GM12878 (cell line): ENCODE results near the gene HSFX4.

Experiments
- ASH2L ChIP-seq: fragments of 300-600, 200-600 bp; sonication (generic); IDR thresholded peaks from 2 replicates; pipeline ENCODE4 v1.6.1; 2017; ENCODE audit warnings: low read depth, mild to moderate bottlenecking, borderline replicate concordance
- ATF2 ChIP-seq: IDR thresholded peaks from 2 replicates; pipeline ENCODE4 v1.6.1; 2012; ENCODE audit warnings: low read length, inconsistent platforms
- ATF7 ChIP-seq: fragments of 450-650 bp; IDR thresholded peaks from 2 replicates; pipeline ENCODE4 v1.6.1; 2016; ENCODE audit warnings: low read depth, mild to moderate bottlenecking
- BRCA1 ChIP-seq: IDR thresholded peaks from 2 replicates; pipeline ENCODE4 v1.6.1; 2011; ENCODE audit warnings: low read depth, low read length, improper control_type of control experiment
- CREM ChIP-seq: IDR thresholded peaks from 2 replicates; pipeline ENCODE4 v1.6.1; 2014; ENCODE audit warnings: antibody characterized with exemption, low read depth
- CTCF ChIP-seq, 3 experiments: IDR thresholded peaks in 2 of 3; conservative IDR thresholded peaks in 1 of 3; 2 replicates each; pipeline ENCODE4 v1.5.1; 2011; ENCODE audit warnings: low read depth in 3 of 3, low read length in 3 of 3, mild to moderate bottlenecking in 3 of 3, control low read depth in 2 of 3, moderate library complexity in 2 of 3, inconsistent platforms in 1 of 3, mixed read lengths in 1 of 3; ENCODE audit not compliant: control insufficient read depth in 2 of 3, insufficient read depth in 1 of 3; ENCODE audit errors: extremely low read depth in 1 of 3
- EED ChIP-seq: sonication (generic); IDR thresholded peaks from 2 replicates; pipeline ENCODE4 v1.6.1; 2016; ENCODE audit warnings: antibody characterized with exemption, low read depth
- PBX3 ChIP-seq: IDR thresholded peaks from 2 replicates; pipeline ENCODE4 v1.6.1; 2011; ENCODE audit warnings: mild to moderate bottlenecking, low read depth, low read length, moderate library complexity; ENCODE audit not compliant: insufficient replicate concordance
- POLR2A ChIP-seq: IDR thresholded peaks from 2 replicates; pipeline ENCODE4 v1.6.1; 2011; ENCODE audit warnings: low read depth, mild to moderate bottlenecking, low read length
- POLR2AphosphoS5 ChIP-seq: IDR thresholded peaks from 2 replicates; pipeline ENCODE4 v1.6.1; 2011; ENCODE audit warnings: mild to moderate bottlenecking, low read length, inconsistent platforms
- RELA ChIP-seq: fragments of 450-650 bp; IDR thresholded peaks from 2 replicates; pipeline ENCODE4 v1.8.0; 2014; ENCODE audit warnings: borderline replicate concordance; ENCODE audit not compliant: partially characterized antibody
- TCF12 ChIP-seq: IDR thresholded peaks from 2 replicates; pipeline ENCODE4 v1.6.1; 2011; ENCODE audit warnings: low read depth, mild to moderate bottlenecking, low read length
- USF1 ChIP-seq: IDR thresholded peaks from 2 replicates; pipeline ENCODE4 v1.6.1; 2011; ENCODE audit warnings: borderline replicate concordance, low read depth, mild to moderate bottlenecking, moderate library complexity, mixed read lengths, low read length; ENCODE audit not compliant: insufficient read depth; ENCODE audit errors: extremely low read length
- ZBTB33 ChIP-seq: fragments of 450-650 bp; IDR thresholded peaks from 2 replicates; pipeline ENCODE4 v1.6.1; 2017; ENCODE audit warnings: mild to moderate bottlenecking

GRCh38 chrX:149948016-149948415, 18.6 kb downstream of the HSFX4 start:
- no peak for TF ChIP-seq TCF12
- TF ChIP-seq ATF7: no peak
- no peak for TF ChIP-seq USF1
- TF ChIP-seq EED: no peak
- no peak for TF ChIP-seq POLR2A
- TF ChIP-seq CREM: no peak
- TF ChIP-seq RELA: no peak
- no peak for TF ChIP-seq POLR2AphosphoS5
- no peak for TF ChIP-seq PBX3
- TF ChIP-seq ZBTB33: no peak
- TF ChIP-seq CTCF (IDR thresholded peaks at IDR 0.05 in 2 of 3, conservative IDR thresholded peaks at IDR 0.05 in 1 of 3; ENCODE audit: control insufficient read depth in 2 of 3, extremely low read depth in 1 of 3, insufficient read depth in 1 of 3, low read depth in 3 of 3, low read length in 3 of 3): no peak
- TF ChIP-seq ATF2: no peak
- no peak for TF ChIP-seq ASH2L
- TF ChIP-seq BRCA1: no peak
